Measurements from ENCODE around the gene REL.

REL gene

DNA sequence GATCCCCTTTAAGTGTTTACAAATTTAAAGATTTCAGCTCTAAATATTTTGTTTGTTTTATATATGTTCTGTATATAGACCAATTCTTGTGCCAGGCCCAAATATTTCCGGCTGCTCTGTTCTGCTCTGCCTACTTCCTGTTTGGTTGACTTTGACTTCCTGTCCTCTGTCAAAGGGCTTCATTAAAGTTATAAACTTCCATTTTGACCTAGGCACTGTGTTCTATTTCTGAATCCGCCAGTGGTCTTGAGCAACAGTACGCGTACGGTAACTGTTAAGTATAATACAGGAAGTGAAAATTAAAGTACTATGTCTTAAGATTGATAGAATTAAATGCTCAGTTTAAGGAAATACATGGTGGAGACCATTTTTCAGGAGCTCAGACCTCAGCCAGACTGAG, 13.5 kb upstream of the REL start:
- H3K36me3 ChIP-seq (ENCODE audit: control insufficient read depth, insufficient read depth, low read length): no peaks in the 10 kb centered on the region
- no peaks in the 10 kb centered on the region for H3K9me3 ChIP-seq (ENCODE audit: control insufficient read depth, low read length)
- H3K4me3 ChIP-seq (ENCODE audit: extremely low read depth, insufficient read depth, low read length, poor library complexity, severe bottlenecking): no peak overlapping the region
- no peak overlapping the region for H3K27ac ChIP-seq (ENCODE audit: low read depth, low read length, severe bottlenecking)
- WGBS, 2 experiments (ENCODE audit: insufficient coverage in 2 of 2): 92 to 100% methylated on average over 1 to 2 of the region's 5 CpGs
- H3K4me1 ChIP-seq (ENCODE audit: control insufficient read depth, insufficient read depth, low read length, poor library complexity, severe bottlenecking): no peaks in the 10 kb centered on the region

- Histone ChIP-seq H3K36me3 (ENCODE audit: control insufficient read depth, insufficient read depth, low read length) (no peaks in the 10 kb centered on the region), H3K4me1 (ENCODE audit: control insufficient read depth, insufficient read depth, low read length, poor library complexity, severe bottlenecking) (no peaks in the 10 kb centered on the region), H3K27ac (ENCODE audit: low read depth, low read length, severe bottlenecking) (no peak overlapping the region), H3K9me3 (ENCODE audit: control insufficient read depth, low read length) (no peaks in the 10 kb centered on the region), H3K4me3 (ENCODE audit: extremely low read depth, insufficient read depth, low read length, poor library complexity, severe bottlenecking) (no peak overlapping the region)
- WGBS, 2 experiments (ENCODE audit: insufficient coverage in 2 of 2): 86 to 89% methylated on average over 5 of the region's 6 CpGs
Observed at GRCh38 chr2:60868589-60869273, 12.6 kb upstream of the REL start.

DNA sequence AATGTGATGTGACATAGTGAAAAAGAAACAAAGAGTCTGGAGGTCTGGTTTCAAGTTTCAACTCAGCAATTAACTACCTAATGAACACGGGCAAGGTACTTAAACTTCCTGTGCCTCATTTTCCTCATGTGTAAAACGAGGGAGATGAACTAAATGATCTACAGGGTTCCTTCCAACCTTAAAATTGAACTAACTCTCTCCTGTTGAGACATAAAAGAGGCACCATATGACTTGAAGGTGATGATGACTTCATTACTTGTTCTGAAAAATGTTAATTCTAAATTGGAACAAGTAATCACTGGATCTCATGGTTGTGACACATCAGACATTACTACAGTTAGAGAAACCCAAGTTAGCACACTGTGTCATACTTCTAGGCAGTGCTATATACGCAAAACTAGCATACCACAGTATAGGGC, 8.9 kb upstream of the REL start:
- H3K4me1 ChIP-seq (ENCODE audit: control insufficient read depth, insufficient read depth, low read length, poor library complexity, severe bottlenecking): no peaks in the 10 kb centered on the region
- H3K27ac ChIP-seq (ENCODE audit: low read depth, low read length, severe bottlenecking): no peak overlapping the region
- no peak overlapping the region for H3K4me3 ChIP-seq (ENCODE audit: extremely low read depth, insufficient read depth, low read length, poor library complexity, severe bottlenecking)
- H3K9me3 ChIP-seq (ENCODE audit: control insufficient read depth, low read length): no peaks in the 10 kb centered on the region
- WGBS, 2 experiments (ENCODE audit: insufficient coverage in 2 of 2): 92 to 100% methylated on average over 1 to 2 of the region's 3 CpGs
- no peaks in the 10 kb centered on the region for H3K36me3 ChIP-seq (ENCODE audit: control insufficient read depth, insufficient read depth, low read length)

DNA sequence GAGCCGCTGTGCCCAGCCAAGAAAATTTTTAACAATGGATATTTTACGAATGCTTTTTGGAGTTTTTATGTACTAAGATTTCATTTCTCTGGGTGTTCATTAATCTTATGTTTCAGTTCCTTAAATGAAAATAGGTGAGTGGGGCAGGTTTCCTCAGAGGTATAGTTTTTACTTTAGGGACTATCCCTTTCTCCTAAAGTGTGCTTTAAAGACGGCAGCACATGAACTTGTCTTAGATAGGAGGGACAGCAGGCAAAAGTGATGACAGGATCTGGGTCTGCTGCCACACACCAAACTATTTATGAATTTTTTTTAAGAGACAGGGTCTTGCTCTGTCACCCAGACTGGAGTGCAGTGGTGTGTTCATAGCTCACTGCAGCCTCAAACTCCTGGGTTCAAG, 8.0 kb upstream of the REL start:
- WGBS, 2 experiments (ENCODE audit: insufficient coverage in 2 of 2): 67% methylated on average over 1 of the region's 3 CpGs; no CpG with 5 or more reads in 1 of the 2 experiments
- H3K27ac ChIP-seq (ENCODE audit: low read depth, low read length, severe bottlenecking): no peak overlapping the region

GRCh38 chr2:60875520-60875919, 5.9 kb upstream of the REL start:
- Histone ChIP-seq H3K4me1 (ENCODE audit: control insufficient read depth, insufficient read depth, low read length, poor library complexity, severe bottlenecking) (no peaks in the 10 kb centered on the region), H3K27ac (ENCODE audit: low read depth, low read length, severe bottlenecking) (no peak overlapping the region), H3K4me3 (ENCODE audit: extremely low read depth, insufficient read depth, low read length, poor library complexity, severe bottlenecking) (no peak overlapping the region), H3K9me3 (ENCODE audit: control insufficient read depth, low read length) (no peaks in the 10 kb centered on the region), H3K36me3 (ENCODE audit: control insufficient read depth, insufficient read depth, low read length) (no peaks in the 10 kb centered on the region)

More for the DNA sequence above, 8.0 kb upstream of the REL start:
- Histone ChIP-seq H3K9me3 (ENCODE audit: control insufficient read depth, low read length) (no peaks in the 10 kb centered on the region), H3K36me3 (ENCODE audit: control insufficient read depth, insufficient read depth, low read length) (no peaks in the 10 kb centered on the region), H3K4me3 (ENCODE audit: extremely low read depth, insufficient read depth, low read length, poor library complexity, severe bottlenecking) (no peak overlapping the region), H3K4me1 (ENCODE audit: control insufficient read depth, insufficient read depth, low read length, poor library complexity, severe bottlenecking) (no peaks in the 10 kb centered on the region)

- H3K9me3 ChIP-seq (ENCODE audit: control insufficient read depth, low read length): no peaks in the 10 kb centered on the region
- peak overlapping the region; percentile 84 for H3K27ac ChIP-seq (ENCODE audit: low read depth, low read length, severe bottlenecking)
- no peaks in the 10 kb centered on the region for H3K36me3 ChIP-seq (ENCODE audit: control insufficient read depth, insufficient read depth, low read length)
- H3K4me1 ChIP-seq (ENCODE audit: control insufficient read depth, insufficient read depth, low read length, poor library complexity, severe bottlenecking): no peaks in the 10 kb centered on the region
- 4 to 15% methylated on average over 3 to 7 of the region's 18 CpGs for WGBS, 2 experiments (ENCODE audit: insufficient coverage in 2 of 2)
- peak overlapping the region; percentile 79 for H3K4me3 ChIP-seq (ENCODE audit: extremely low read depth, insufficient read depth, low read length, poor library complexity, severe bottlenecking)
Observed at GRCh38 chr2:60880643-60881046, 729 bp upstream of the REL start.

DNA sequence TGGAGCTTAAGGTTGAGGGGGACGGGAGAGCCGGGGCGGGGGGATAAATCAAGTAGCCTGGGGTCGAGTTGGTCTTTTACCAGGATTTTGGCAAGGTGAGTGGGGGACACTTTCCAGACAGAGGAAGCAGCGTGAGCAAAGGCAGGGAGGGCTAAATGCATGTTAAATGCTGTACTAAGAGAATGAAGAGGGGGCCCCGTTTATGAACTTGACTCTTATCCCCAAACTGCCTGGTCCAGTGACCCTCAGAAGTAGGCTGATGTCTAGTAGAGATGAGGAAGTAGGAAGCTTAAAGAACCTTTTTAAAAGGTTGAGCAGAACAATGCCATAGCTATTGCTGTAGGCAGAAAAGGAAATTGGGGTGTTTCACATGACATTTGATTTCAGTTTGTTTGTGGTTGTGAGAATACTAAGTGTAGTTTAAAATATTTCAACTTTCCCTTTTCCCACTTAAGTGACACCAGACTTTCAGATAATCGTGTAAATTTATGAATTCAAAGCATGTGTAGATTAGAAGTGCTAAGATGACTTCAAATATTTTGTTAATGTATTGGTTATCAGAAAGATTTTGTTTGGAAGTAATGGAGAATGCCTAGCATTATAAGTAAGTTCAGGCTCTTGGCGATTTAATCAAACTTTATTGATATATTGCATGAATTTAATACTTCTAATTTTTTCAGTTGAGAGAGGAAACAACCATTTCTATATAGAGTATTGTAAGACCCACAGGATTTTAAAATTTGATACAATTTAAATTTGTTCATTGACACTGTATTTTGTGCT, 1.8 kb downstream of the REL start:
- no peak overlapping the region for H3K27ac ChIP-seq (ENCODE audit: low read depth, low read length, severe bottlenecking)
- H3K36me3 ChIP-seq (ENCODE audit: control insufficient read depth, insufficient read depth, low read length): no peaks in the 10 kb centered on the region
- 18 to 37% methylated on average over 3 to 6 of the region's 8 CpGs for WGBS, 2 experiments (ENCODE audit: insufficient coverage in 2 of 2)
- H3K4me1 ChIP-seq (ENCODE audit: control insufficient read depth, insufficient read depth, low read length, poor library complexity, severe bottlenecking): no peaks in the 10 kb centered on the region
- H3K4me3 ChIP-seq (ENCODE audit: extremely low read depth, insufficient read depth, low read length, poor library complexity, severe bottlenecking): peak overlapping the region; percentile 79
- H3K9me3 ChIP-seq (ENCODE audit: control insufficient read depth, low read length): no peaks in the 10 kb centered on the region

GRCh38 chr2:60883896-60884295, 2.5 kb downstream of the REL start:
- Histone ChIP-seq H3K9me3 (ENCODE audit: control insufficient read depth, low read length) (no peaks in the 10 kb centered on the region), H3K4me3 (ENCODE audit: extremely low read depth, insufficient read depth, low read length, poor library complexity, severe bottlenecking) (no peak overlapping the region), H3K27ac (ENCODE audit: low read depth, low read length, severe bottlenecking) (no peak overlapping the region), H3K4me1 (ENCODE audit: control insufficient read depth, insufficient read depth, low read length, poor library complexity, severe bottlenecking) (no peaks in the 10 kb centered on the region), H3K36me3 (ENCODE audit: control insufficient read depth, insufficient read depth, low read length) (no peaks in the 10 kb centered on the region)
- no CpG with 5 or more reads among the region's 2 CpGs for WGBS, 2 experiments (ENCODE audit: insufficient coverage in 2 of 2)

DNA sequence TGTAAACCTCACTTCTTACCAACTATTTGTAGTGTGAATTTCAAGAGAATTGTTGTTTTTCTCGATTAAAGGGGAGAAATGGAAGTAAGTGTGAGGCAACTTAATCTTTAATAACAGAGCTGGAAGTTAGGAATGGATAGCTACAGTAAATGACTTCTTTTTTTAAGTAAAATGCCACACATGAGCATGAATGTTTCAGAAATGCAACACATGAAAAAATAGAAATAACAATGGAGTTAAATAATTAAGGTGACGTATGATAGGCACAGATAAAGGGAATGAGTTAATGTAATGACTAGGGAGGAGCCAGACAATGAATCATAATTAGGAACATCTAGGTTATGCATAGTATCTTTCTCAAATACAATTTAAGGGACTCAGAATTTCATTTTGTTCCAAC, 3.4 kb downstream of the REL start:
- no peaks in the 10 kb centered on the region for H3K9me3 ChIP-seq (ENCODE audit: control insufficient read depth, low read length)
- no peak overlapping the region for H3K4me3 ChIP-seq (ENCODE audit: extremely low read depth, insufficient read depth, low read length, poor library complexity, severe bottlenecking)
- no peaks in the 10 kb centered on the region for H3K36me3 ChIP-seq (ENCODE audit: control insufficient read depth, insufficient read depth, low read length)
- no peaks in the 10 kb centered on the region for H3K4me1 ChIP-seq (ENCODE audit: control insufficient read depth, insufficient read depth, low read length, poor library complexity, severe bottlenecking)
- WGBS, 2 experiments (ENCODE audit: insufficient coverage in 2 of 2): 100% methylated on average over 1 of the region's 2 CpGs; no CpG with 5 or more reads in 1 of the 2 experiments
- no peak overlapping the region for H3K27ac ChIP-seq (ENCODE audit: low read depth, low read length, severe bottlenecking)

GRCh38 chr2:60885683-60886082, 4.3 kb downstream of the REL start:
- Histone ChIP-seq H3K4me3 (ENCODE audit: extremely low read depth, insufficient read depth, low read length, poor library complexity, severe bottlenecking) (no peak overlapping the region), H3K4me1 (ENCODE audit: control insufficient read depth, insufficient read depth, low read length, poor library complexity, severe bottlenecking) (no peaks in the 10 kb centered on the region), H3K36me3 (ENCODE audit: control insufficient read depth, insufficient read depth, low read length) (no peaks in the 10 kb centered on the region), H3K9me3 (ENCODE audit: control insufficient read depth, low read length) (no peaks in the 10 kb centered on the region), H3K27ac (ENCODE audit: low read depth, low read length, severe bottlenecking) (no peak overlapping the region)
- 86 to 100% methylated on average over 1 of the region's 2 CpGs for WGBS, 2 experiments (ENCODE audit: insufficient coverage in 2 of 2)

DNA sequence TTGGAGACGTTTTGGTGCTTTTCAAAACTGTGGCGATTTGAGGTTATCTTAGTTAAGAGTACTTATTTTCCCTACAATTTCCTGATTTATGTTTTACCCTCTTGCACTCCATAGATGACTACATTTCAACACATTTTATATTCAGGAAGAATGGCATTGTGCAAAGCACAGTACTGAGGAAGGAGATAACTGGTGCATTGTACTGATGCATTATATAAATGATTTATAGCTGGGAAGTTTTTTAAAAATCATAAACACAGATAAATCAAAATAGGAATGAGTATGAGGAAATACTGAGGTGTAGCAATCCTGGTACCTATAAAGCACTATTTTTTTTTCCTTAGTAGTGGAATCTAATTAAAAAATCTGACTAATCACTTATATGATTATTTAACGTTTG, 5.6 kb downstream of the REL start:
- no CpG with 5 or more reads among the region's 3 CpGs for WGBS, 2 experiments (ENCODE audit: insufficient coverage in 2 of 2)
- no peaks in the 10 kb centered on the region for H3K9me3 ChIP-seq (ENCODE audit: control insufficient read depth, low read length)
- no peaks in the 10 kb centered on the region for H3K4me1 ChIP-seq (ENCODE audit: control insufficient read depth, insufficient read depth, low read length, poor library complexity, severe bottlenecking)
- H3K36me3 ChIP-seq (ENCODE audit: control insufficient read depth, insufficient read depth, low read length): no peaks in the 10 kb centered on the region
- H3K4me3 ChIP-seq (ENCODE audit: extremely low read depth, insufficient read depth, low read length, poor library complexity, severe bottlenecking): no peak overlapping the region
- no peak overlapping the region for H3K27ac ChIP-seq (ENCODE audit: low read depth, low read length, severe bottlenecking)
